Left colon (tissue), 2 donors: ENCODE data around the gene ITIH4. TPM values are rescaled to one million over a fixed set of nuclear protein-coding genes. Genes with fewer than 3 reads are reported as not detected.

Experiments
- microRNA-seq, 2 donors: library from miRNA; unstranded; fragments of <30 nt; microRNA quantifications; one replicate each; pipeline versions ENCODE4 v1.1.0 to v1.2.0, GENCODE V29; 2020
- total RNA-seq, 2 donors: library from RNA; stranded (reverse); fragmentation: NEBNext Ultra II Directional; extraction: Animal tissue kit (Norgen Biotek cat#: 25700); gene quantifications; one replicate each; pipeline ENCODE4 v1.2.1, GENCODE V29; 2021
- donor health status: DM: no; HTN: no; CAD: no.
- donor health status: DM: yes; HTN: yes; CAD: no.

The ITIH4 gene
- total RNA-seq, 2 donors from 2014 or later: 2.7 to 5.5 TPM

Small RNA genes lying within 50 kb of the gene (microRNA-seq; reads per million reads assigned to microRNA genes)
- gene MIR8064: 0 reads per million in 2 donors

Other genes starting within 250 kb of the ITIH4 start
- 10 to 100 TPM; 53.0 to 57.0 TPM for gene PBRM1, start 144.8 kb downstream of the ITIH4 start, total RNA-seq
- 10 to 100 TPM; 40.8 to 56.5 TPM for gene GNL3, start 144.6 kb downstream of the ITIH4 start, total RNA-seq
- 10 to 100 TPM; 27.8 to 29.0 TPM for gene GLT8D1, start 124.9 kb downstream of the ITIH4 start, total RNA-seq
- gene SPCS1, start 124.6 kb downstream of the ITIH4 start, total RNA-seq: 100 to 1,000 TPM in 1 of 2 donors, 10 to 100 TPM in 1; 95.4 to 101 TPM
- 10 to 100 TPM; 20.9 to 25.1 TPM for gene NEK4, start 59.7 kb downstream of the ITIH4 start, total RNA-seq
- not detected for gene ITIH1, start 53.1 kb downstream of the ITIH4 start, total RNA-seq
- under 1 TPM; 0.34 to 0.46 TPM for gene ITIH3, start 35.9 kb downstream of the ITIH4 start, total RNA-seq
- 1 to 10 TPM in 1 of 2 donors, not detected in 1; 2.5 TPM for gene MUSTN1, start 4.3 kb upstream of the ITIH4 start, total RNA-seq
- gene STIMATE, start 66.9 kb upstream of the ITIH4 start, total RNA-seq: 10 to 100 TPM; 10.0 to 13.6 TPM
- 10 to 100 TPM; 18.8 to 32.0 TPM for gene SFMBT1, start 215.4 kb upstream of the ITIH4 start, total RNA-seq